Neural cell (in vitro differentiated cells): ENCODE data around the gene BRSK2. TPM values are rescaled to one million over a fixed set of nuclear protein-coding genes. Genes with fewer than 3 reads are reported as not detected.

Experiments
- H2AFZ ChIP-seq: fragments of 200-600, 300-800 bp; sonication (generic), shearing (Covaris generic); 2 replicates; pipeline ENCODE4 v1.6.0; 2014; ENCODE audit warnings: low read depth, mild to moderate bottlenecking, antibody characterized with exemption, low read length, moderate library complexity
- H3F3A ChIP-seq: fragments of 200-600 bp; shearing (Covaris generic); 2 replicates; pipeline ENCODE4 v1.6.1; 2016; ENCODE audit warnings: mild to moderate bottlenecking, moderate library complexity, mixed read lengths, antibody characterized with exemption, low read length; ENCODE audit not compliant: insufficient read depth, poor library complexity, severe bottlenecking
- H3K27ac ChIP-seq: fragments of 200-600, 300-800 bp; sonication (generic), shearing (Covaris generic); 2 replicates; pipeline ENCODE4 v1.5.1; 2014; ENCODE audit warnings: mild to moderate bottlenecking, low read length, moderate library complexity
- H3K27me3 ChIP-seq: fragments of 300-800, 200-600 bp; sonication (generic), shearing (Covaris generic); 2 replicates; pipeline ENCODE4 v1.6.0; 2014; ENCODE audit warnings: mild to moderate bottlenecking, low read depth, low read length, moderate library complexity; ENCODE audit not compliant: insufficient read depth
- H3K36me3 ChIP-seq: fragments of 300-800, 200-600 bp; sonication (generic), shearing (Covaris generic); 2 replicates; pipeline ENCODE4 v1.5.1; 2014; ENCODE audit warnings: mild to moderate bottlenecking, antibody characterized with exemption, low read length, moderate library complexity; ENCODE audit not compliant: insufficient read depth
- H3K4me2 ChIP-seq: fragments of 300-800, 200-600 bp; sonication (generic), shearing (Covaris generic); 2 replicates; pipeline ENCODE4 v1.6.0; 2014; ENCODE audit warnings: mild to moderate bottlenecking, low read length
- H3K4me3 ChIP-seq: fragments of 300-800, 200-600 bp; sonication (generic), shearing (Covaris generic); 2 replicates; pipeline ENCODE4 v1.5.1; 2014; ENCODE audit warnings: mild to moderate bottlenecking, low read length, moderate library complexity
- H3K79me2 ChIP-seq: fragments of 200-600 bp; shearing (Covaris generic); replicated peaks from 2 replicates; pipeline ENCODE4 v1.6.0; 2014; ENCODE audit warnings: mild to moderate bottlenecking, low read length, moderate library complexity; ENCODE audit not compliant: insufficient read depth
- H3K9ac ChIP-seq: fragments of 300-800, 200-600 bp; sonication (generic), shearing (Covaris generic); 2 replicates; pipeline ENCODE4 v1.6.1; 2016; ENCODE audit warnings: mild to moderate bottlenecking, low read length, mixed read lengths
- H3K9me2 ChIP-seq: fragments of 200-600 bp; shearing (Covaris generic); 2 replicates; pipeline ENCODE4 v1.6.1; 2016; ENCODE audit warnings: mild to moderate bottlenecking, low read length, mixed read lengths; ENCODE audit not compliant: insufficient read depth
- H3K9me3 ChIP-seq: fragments of 200-600, 300-800 bp; sonication (generic), shearing (Covaris generic); 2 replicates; pipeline ENCODE4 v1.6.1; 2016; ENCODE audit warnings: mild to moderate bottlenecking, mixed run types, low read length, moderate library complexity, mixed read lengths
- H4K20me1 ChIP-seq: fragments of 200-600 bp; shearing (Covaris generic); 2 replicates; pipeline ENCODE4 v1.6.1; 2016; ENCODE audit warnings: mild to moderate bottlenecking, mixed run types; ENCODE audit not compliant: insufficient read depth
- EP300 ChIP-seq: fragments of 450-650 bp; conservative IDR thresholded peaks from 2 replicates; pipeline ENCODE4 v1.6.1; 2014; ENCODE audit warnings: antibody characterized with exemption, mild to moderate bottlenecking, moderate library complexity; ENCODE audit not compliant: poor library complexity, severe bottlenecking
- EZH2 ChIP-seq: fragments of 200-600, 300-800 bp; shearing (Covaris generic), sonication (generic); IDR thresholded peaks from 2 replicates; pipeline ENCODE4 v1.6.1; 2014; ENCODE audit warnings: antibody characterized with exemption, low read length, borderline replicate concordance, mild to moderate bottlenecking; ENCODE audit not compliant: insufficient read depth, poor library complexity, severe bottlenecking
- MXI1 ChIP-seq: fragments of 450-650 bp; conservative IDR thresholded peaks from 2 replicates; pipeline ENCODE4 v1.6.1; 2014; ENCODE audit warnings: antibody characterized with exemption, mild to moderate bottlenecking; ENCODE audit not compliant: poor library complexity, severe bottlenecking
- POLR2AphosphoS5 ChIP-seq: IDR thresholded peaks from 2 replicates; pipeline ENCODE4 v1.6.1; 2012
- RAD21 ChIP-seq: fragments of 450-650 bp; conservative IDR thresholded peaks from 2 replicates; pipeline ENCODE4 v1.6.1; 2014; ENCODE audit warnings: antibody characterized with exemption, mild to moderate bottlenecking, moderate library complexity
- REST ChIP-seq: IDR thresholded peaks from 2 replicates; pipeline ENCODE4 v1.6.1; 2012; ENCODE audit warnings: borderline replicate concordance
- SMC3 ChIP-seq: fragments of 450-650 bp; conservative IDR thresholded peaks from 2 replicates; pipeline ENCODE4 v1.6.1; 2014; ENCODE audit warnings: antibody characterized with exemption, mild to moderate bottlenecking, moderate library complexity; ENCODE audit not compliant: poor library complexity
- TAF1 ChIP-seq: IDR thresholded peaks from 2 replicates; pipeline ENCODE4 v1.6.1; 2012; ENCODE audit warnings: low read depth
- polyA plus RNA-seq: library from polyadenylated mRNA; depleted of rRNA; stranded (reverse); fragments of >200 nt; gene quantifications from 2 replicates; pipeline ENCODE4 v1.2.3, GENCODE V29; 2014
- TF ChIP-seq, protein P1 (sequence below): fragments of 450-650 bp; IDR thresholded peaks from 2 replicates; pipeline ENCODE4 v1.5.1; 2014; ENCODE audit warnings: antibody characterized with exemption, mild to moderate bottlenecking, moderate library complexity; ENCODE audit not compliant: poor library complexity, severe bottlenecking

BRSK2 gene
- polyA plus RNA-seq, 1 donor from 2014 or later, result 47.5 TPM

DNA sequence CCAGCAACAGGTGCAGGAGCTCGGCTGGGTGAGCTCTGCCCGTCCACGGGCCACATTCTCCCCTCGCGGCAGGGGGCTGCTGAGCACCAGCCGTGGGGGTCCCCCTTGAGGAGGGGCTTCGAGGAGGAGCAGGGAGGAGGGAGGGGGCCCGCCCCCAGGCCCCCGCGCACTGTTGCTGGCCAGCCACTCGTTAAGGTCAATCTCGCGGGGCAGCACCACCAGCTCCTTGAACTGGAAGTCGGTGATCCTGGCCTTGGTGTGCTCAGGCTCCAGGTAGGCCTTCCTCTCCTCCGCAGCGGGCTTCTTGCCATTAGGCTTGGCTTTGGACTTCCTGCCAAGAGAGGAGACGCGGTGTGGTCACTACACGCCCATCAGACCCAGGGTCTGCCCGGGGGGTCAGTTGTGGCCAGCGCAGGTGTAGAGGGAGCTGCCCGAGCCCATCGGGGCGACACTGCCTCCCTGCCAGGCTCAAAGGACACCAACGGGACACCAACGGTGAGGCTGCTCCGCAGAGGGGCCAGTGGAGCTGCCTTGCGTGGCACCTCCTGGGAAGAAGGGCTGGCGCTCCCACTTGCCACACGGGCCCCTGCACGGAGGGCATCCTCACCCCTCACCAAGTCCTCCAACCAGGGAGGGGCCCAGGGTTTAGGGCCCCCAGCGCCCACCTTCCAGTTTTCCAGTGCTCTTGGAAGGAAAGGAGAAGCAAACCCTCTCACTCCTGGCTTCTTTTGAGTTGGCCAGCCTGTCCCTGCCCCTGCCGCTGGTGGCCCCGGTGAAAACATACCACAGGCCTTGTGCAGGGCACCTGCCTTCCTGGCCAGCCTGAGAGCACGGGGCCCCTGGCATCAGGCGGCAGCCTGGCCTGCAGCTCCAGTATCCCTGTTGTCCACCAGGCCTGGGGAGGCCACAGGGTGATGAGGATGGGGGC, 91.1 kb downstream of the BRSK2 start:
- no peaks in the 10 kb centered on the region for H4K20me1 ChIP-seq
- H3K9ac ChIP-seq, result no peak overlapping the region
- no peaks in the 10 kb centered on the region for H3K27me3 ChIP-seq
- no peak overlapping the region for H2AFZ ChIP-seq
- H3F3A ChIP-seq, result no peaks in the 10 kb centered on the region
- H3K9me3 ChIP-seq, result no peaks in the 10 kb centered on the region
- H3K79me2 ChIP-seq, result no peaks in the 10 kb centered on the region
- H3K36me3 ChIP-seq, result peaks cover under 1% of the 10 kb centered on the region
- no peaks in the 10 kb centered on the region for H3K9me2 ChIP-seq
- no peak overlapping the region for H3K4me2 ChIP-seq
- TF ChIP-seq TAF1 (no peak), REST (no peak), POLR2AphosphoS5 (no peak), EZH2 (no peak), EP300 (no peak), RAD21 (no peak), SMC3 (no peak), MXI1 (no peak)
- TF ChIP-seq, protein P1, sequence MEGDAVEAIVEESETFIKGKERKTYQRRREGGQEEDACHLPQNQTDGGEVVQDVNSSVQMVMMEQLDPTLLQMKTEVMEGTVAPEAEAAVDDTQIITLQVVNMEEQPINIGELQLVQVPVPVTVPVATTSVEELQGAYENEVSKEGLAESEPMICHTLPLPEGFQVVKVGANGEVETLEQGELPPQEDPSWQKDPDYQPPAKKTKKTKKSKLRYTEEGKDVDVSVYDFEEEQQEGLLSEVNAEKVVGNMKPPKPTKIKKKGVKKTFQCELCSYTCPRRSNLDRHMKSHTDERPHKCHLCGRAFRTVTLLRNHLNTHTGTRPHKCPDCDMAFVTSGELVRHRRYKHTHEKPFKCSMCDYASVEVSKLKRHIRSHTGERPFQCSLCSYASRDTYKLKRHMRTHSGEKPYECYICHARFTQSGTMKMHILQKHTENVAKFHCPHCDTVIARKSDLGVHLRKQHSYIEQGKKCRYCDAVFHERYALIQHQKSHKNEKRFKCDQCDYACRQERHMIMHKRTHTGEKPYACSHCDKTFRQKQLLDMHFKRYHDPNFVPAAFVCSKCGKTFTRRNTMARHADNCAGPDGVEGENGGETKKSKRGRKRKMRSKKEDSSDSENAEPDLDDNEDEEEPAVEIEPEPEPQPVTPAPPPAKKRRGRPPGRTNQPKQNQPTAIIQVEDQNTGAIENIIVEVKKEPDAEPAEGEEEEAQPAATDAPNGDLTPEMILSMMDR, result no peak
- no peak overlapping the region for H3K4me3 ChIP-seq
- no peak overlapping the region for H3K27ac ChIP-seq

DNA sequence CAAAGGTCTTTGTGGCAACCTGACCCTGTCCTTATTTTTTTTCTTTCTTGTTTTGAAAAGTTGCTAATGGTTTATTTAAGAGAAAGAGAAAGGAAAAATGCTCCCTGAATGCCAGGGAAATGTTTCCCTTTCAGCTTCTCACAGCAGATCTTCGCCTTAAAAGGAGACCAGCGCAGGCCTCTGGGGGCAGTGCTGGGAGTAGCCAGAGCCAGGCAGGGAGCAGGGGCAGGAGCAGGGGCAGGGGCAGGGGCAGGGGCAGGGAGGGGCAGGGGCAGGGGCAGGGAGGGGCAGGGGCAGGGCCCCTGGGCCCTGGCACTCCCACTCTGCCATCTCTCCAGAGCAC, 91.7 kb downstream of the BRSK2 start:
- no peaks in the 10 kb centered on the region for H4K20me1 ChIP-seq
- H3K27ac ChIP-seq, result no peak overlapping the region

More for the DNA sequence above, 91.7 kb downstream of the BRSK2 start:
- TF ChIP-seq EP300, result no peak
- TF ChIP-seq TAF1, result no peak
- no peak for TF ChIP-seq POLR2AphosphoS5
- no peak for TF ChIP-seq REST
- no peak for TF ChIP-seq EZH2
- no peak for TF ChIP-seq RAD21
- no peak for TF ChIP-seq SMC3
- TF ChIP-seq, protein P1, result no peak
- TF ChIP-seq MXI1, result no peak
- Histone ChIP-seq H3K4me3 (no peak overlapping the region), H3K27me3 (no peaks in the 10 kb centered on the region), H2AFZ (no peak overlapping the region), H3K36me3 (no peaks in the 10 kb centered on the region), H3F3A (no peaks in the 10 kb centered on the region), H3K9me3 (no peaks in the 10 kb centered on the region), H3K79me2 (no peaks in the 10 kb centered on the region), H3K4me2 (no peak overlapping the region), H3K9me2 (no peaks in the 10 kb centered on the region), H3K9ac (no peak overlapping the region)
